Psoas muscle (tissue), 8 donors: ENCODE data around the gene CAMSAP2. TPM values are rescaled to one million over a fixed set of nuclear protein-coding genes. Genes with fewer than 3 reads are reported as not detected.
A peak's percentile ranks its signal among the peaks of the same experiment; 100 is the strongest.

Experiments
- ATAC-seq, 4 donors: fragments of 200-7000 bp; cut with Tn5 transposase; one replicate each; pipeline ENCODE4 v1.9.1; 2020; ENCODE audit warnings: moderate library complexity in 3 of 4, mild to moderate bottlenecking in 2 of 4
- DNase-seq, 2 donors: peaks; one replicate each; pipeline ENCODE4 v3.0.0-alpha.2; 2020
- H3K27ac ChIP-seq: fragments of 200-600 bp; one replicate; pipeline ENCODE4 v1.8.0; 2022
- H3K27me3 ChIP-seq, 3 donors: fragments of 200-600 bp in 1 of 3; one replicate each; pipeline versions ENCODE4 v1.6.1 to v1.8.0; 2013 to 2022; ENCODE audit warnings: low read length in 2 of 3, mild to moderate bottlenecking in 2 of 3, moderate library complexity in 1 of 3; ENCODE audit not compliant: insufficient read depth in 3 of 3
- H3K36me3 ChIP-seq, 2 donors: fragments of 200-600 bp in 1 of 2; one replicate each; pipeline versions ENCODE4 v1.6.1 to v1.8.0; 2013 to 2022; ENCODE audit warnings: low read depth in 1 of 2, mild to moderate bottlenecking in 1 of 2, moderate library complexity in 1 of 2; ENCODE audit not compliant: insufficient read depth in 1 of 2
- H3K4me1 ChIP-seq: fragments of 200-600 bp; one replicate; pipeline ENCODE4 v1.8.0; 2022
- H3K4me3 ChIP-seq: fragments of 200-600 bp; one replicate; pipeline ENCODE4 v1.8.0; 2022; ENCODE audit warnings: mild to moderate bottlenecking
- H3K9me3 ChIP-seq: fragments of 200-600 bp; one replicate; pipeline ENCODE4 v1.8.0; 2022
- CTCF ChIP-seq: fragments of 200-600 bp; IDR thresholded peaks from one replicate; pipeline ENCODE4 v1.8.0; 2022; ENCODE audit warnings: antibody characterized with exemption
- WGBS, 3 donors: extraction: QIAGEN DNeasy Blood & Tissue Kit; methylation state at CpG; one replicate each; pipeline versions ENCODE4 v1.1.6 to v1.1.7; 2013; 5-methylcytosine and 5-hydroxymethylcytosine counted together
- intact Hi-C, 2 donors: fragments of 100-400 bp; cut with DNase I; formaldehyde crosslinking; loops; one replicate each; pipeline versions ENCODE4 v1.11.0 to v1.14.2; 2022
- polyA plus RNA-seq, 3 donors: library from polyadenylated mRNA; stranded (reverse); fragments of 200-250 nt; gene quantifications; one replicate each; pipeline ENCODE4 v1.2.3, GENCODE V29; 2013
- total RNA-seq, 4 donors: library from RNA; stranded (reverse); fragmentation: NEBNext Ultra II Directional in 2 of 4; extraction: Animal tissue kit (Norgen Biotek cat#: 25700) in 2 of 4; gene quantifications; one replicate each; pipeline versions ENCODE4 v1.2.1 to v1.2.4, GENCODE V29; 2021 to 2023
- donor health status: healthy with polysubstance abuse.
- donor health status: DM: no; HTN: no; CAD: no; lungs with moderate emphysema.
- donor health status: Bipolar disorder and iron deficiency.
- donor health status: healthy.
- donor health status: DM: yes; HTN: yes; CAD: no.
- donor health status: DM: no; HTN: no; CAD: no.
- donor health status: DM: no; HTN: no; CAD: no.
- donor health status: DM: yes; HTN: yes; CAD: no.

The CAMSAP2 gene
- total and polyA plus RNA-seq, 7 donors, result 4.8 to 70.8 (median 37.0) TPM

- no peak for DNase-seq
Observed at GRCh38 chr1:200793677-200794076, 55.0 kb downstream of the CAMSAP2 start.

GRCh38 chr1:200794506-200795065 lies 55.9 kb downstream of the CAMSAP2 start:
- Histone ChIP-seq H3K27ac (no peak overlapping the region), H3K4me1 (peaks cover 10% of the 10 kb centered on the region), H3K36me3 (no peaks in the 10 kb centered on the region), H3K4me3 (no peak overlapping the region), H3K9me3 (no peaks in the 10 kb centered on the region), H3K27me3 (no peaks in the 10 kb centered on the region)
- TF ChIP-seq CTCF, result no peak
- ATAC-seq (no peak), DNase-seq (no peak)
- WGBS, 3 donors, result 91 to 100% (median 92%) methylated on average over 1 of the region's 1 CpG
- intact Hi-C loops, result no loop called here

More at GRCh38 chr1:200793677-200794076, 55.0 kb downstream of the CAMSAP2 start:
- Histone ChIP-seq H3K4me3 (no peak overlapping the region), H3K27ac (no peak overlapping the region), H3K27me3 (no peaks in the 10 kb centered on the region), H3K4me1 (peaks cover 13% of the 10 kb centered on the region), H3K36me3 (no peaks in the 10 kb centered on the region), H3K9me3 (no peaks in the 10 kb centered on the region)
- intact Hi-C loops, result no loop called here
- no peak for ATAC-seq
- 67 to 77% (median 72%) methylated on average over 2 of the region's 2 CpGs for WGBS, 3 donors
- TF ChIP-seq CTCF, result no peak

- Histone ChIP-seq H3K27me3 (no peaks in the 10 kb centered on the region), H3K4me1 (peaks cover 10% of the 10 kb centered on the region), H3K27ac (no peak overlapping the region), H3K9me3 (no peaks in the 10 kb centered on the region), H3K36me3 (no peaks in the 10 kb centered on the region), H3K4me3 (no peak overlapping the region)
- no peak for TF ChIP-seq CTCF
- intact Hi-C loops, result no loop called here
- peak in 2 of 4 donors; percentile 38 to 52 for ATAC-seq
- no peak for DNase-seq
- WGBS, 3 donors, result 6 to 17% (median 16%) methylated on average over 1 of the region's 1 CpG
Observed at GRCh38 chr1:200795156-200795555, 56.5 kb downstream of the CAMSAP2 start.

GRCh38 chr1:200802042-200802441 lies 63.3 kb downstream of the CAMSAP2 start:
- ATAC-seq, result peak in 1 of 4 donors; percentile 51
- no peak overlapping the region for H3K27ac ChIP-seq
- no peaks in the 10 kb centered on the region for H3K27me3 ChIP-seq
- TF ChIP-seq CTCF, result no peak
- H3K36me3 ChIP-seq, result peaks cover 0 to under 1% of the 10 kb centered on the region in 2 donors
- H3K4me1 ChIP-seq, result peaks cover 3% of the 10 kb centered on the region
- DNase-seq, result no peak
- WGBS, 3 donors, result 82 to 91% (median 87%) methylated on average over 2 of the region's 2 CpGs
- H3K9me3 ChIP-seq, result no peaks in the 10 kb centered on the region
- no peak overlapping the region for H3K4me3 ChIP-seq
- intact Hi-C loops, result loop anchor here (2.0 to 5.0 kb wide), 3 partner anchors 130 to 181 kb away; partner anchors contain the start of genes DDX59 (in 1 of the 2) and KIF14 (in 1 of the 2)
